HEK293T (cell line): Measurements from ENCODE around the gene FAM76B.

Source experiments
- CTBP1 ChIP-seq: fragments of 450-650 bp; IDR thresholded peaks from 2 replicates; pipeline ENCODE4 v1.6.1; 2016; ENCODE audit warnings: borderline replicate concordance
- ELF4 ChIP-seq: fragments of 450-650 bp; IDR thresholded peaks from 2 replicates; pipeline ENCODE4 v1.6.1; 2017; ENCODE audit warnings: antibody characterized with exemption
- NFRKB ChIP-seq: fragments of 450-650 bp; IDR thresholded peaks from 2 replicates; pipeline ENCODE4 v1.6.1; 2016; ENCODE audit warnings: mild to moderate bottlenecking, moderate library complexity
- SP1 ChIP-seq: fragments of 450-650 bp; IDR thresholded peaks from 2 replicates; pipeline ENCODE4 v1.6.1; 2017
- TARDBP ChIP-seq: fragments of 450-650 bp; IDR thresholded peaks from 2 replicates; pipeline ENCODE4 v1.6.1; 2016
- ZNF384 ChIP-seq: fragments of 450-650 bp; IDR thresholded peaks from 2 replicates; pipeline ENCODE4 v1.6.1; 2016

GRCh38 chr11:95795627-95796295, 6.2 kb upstream of the FAM76B start:
- TF ChIP-seq ELF4 (no peak), SP1 (no peak), ZNF384 (no peak), NFRKB (no peak), TARDBP (no peak), CTBP1 (no peak)
